HCT116 (cell line): ENCODE measurements around the gene LYVE1. TPM values are rescaled to one million over a fixed set of nuclear protein-coding genes. Genes with fewer than 3 reads are reported as not detected.

Source experiments
- ATAC-seq: fragments of 200-7000 bp; cut with Tn5 transposase; 2 replicates; pipeline ENCODE4 v1.9.1; 2020; ENCODE audit warnings: mild to moderate bottlenecking, moderate library complexity
- BruUV-seq: library from RNA; stranded (reverse); fragments of 400-500 nt; replicated peaks from 2 replicates; lab custom pipeline; 2021; lab: Mats Ljungman, UMichigan
- CTCF ChIA-PET: fragments of 300-600 bp; sonication (Branson Sonifier 250); formaldehyde crosslinking; loops from one replicate; lab custom pipeline; 2021; ENCODE audit warnings: antibody characterized with exemption; lab: Charles Lee
- POLR2A ChIA-PET: fragments of 300-600, 350-600 bp; sonication (Branson Sonifier 250); formaldehyde crosslinking; loops from one replicate; lab custom pipeline; 2021; ENCODE audit warnings: antibody characterized with exemption; lab: Charles Lee
- RAD21 ChIA-PET, 2 experiments: fragments of 300-600 bp; sonication (Branson Sonifier 250); formaldehyde crosslinking; loops; one replicate each; lab custom pipeline; 2023; ENCODE audit warnings: low total read pairs in 2 of 2; ENCODE audit not compliant: uncharacterized antibody in 2 of 2, unreplicated experiment in 2 of 2, low non-redundant PET in 1 of 2; lab: Charles Lee
- DNase-seq: peaks from one replicate; pipeline ENCODE4 v3.0.0-alpha.2; 2010; ENCODE audit warnings: low read depth, low spot score
- H2AFZ ChIP-seq: fragments of 200-600 bp; shearing (Covaris generic), sonication (generic); 2 replicates; pipeline ENCODE4 v1.6.1; 2017; ENCODE audit warnings: low read depth, mixed run types, mixed read lengths, antibody characterized with exemption, low read length; ENCODE audit not compliant: poor library complexity, severe bottlenecking
- H3K27ac ChIP-seq: 2 replicates; pipeline ENCODE4 v1.5.1; 2012; ENCODE audit warnings: low read depth, low read length
- H3K27me3 ChIP-seq: fragments of 200-600 bp; sonication (generic); 2 replicates; pipeline ENCODE4 v1.6.1; 2016; ENCODE audit warnings: mixed run types, low read length, mixed read lengths; ENCODE audit not compliant: insufficient read depth
- H3K36me3 ChIP-seq, 2 experiments: fragments of 200-500 bp in 1 of 2; fragments of 200-600 bp in 1 of 2; sonication (Bioruptor generic) in 1 of 2; sonication (generic) in 1 of 2; 2 replicates each; pipeline versions ENCODE4 v1.5.1 to v1.6.1; 2014 to 2016; ENCODE audit warnings: low read length in 2 of 2, inconsistent platforms in 1 of 2, mixed read lengths in 1 of 2, mixed run types in 1 of 2; ENCODE audit not compliant: insufficient read depth in 2 of 2, control insufficient read depth in 1 of 2
- H3K4me1 ChIP-seq, 2 experiments: fragments of 200-600 bp in 1 of 2; sonication (generic) in 1 of 2; 2 replicates each; pipeline versions ENCODE4 v1.5.1 to v1.6.1; 2012 to 2017; ENCODE audit warnings: low read length in 2 of 2, inconsistent platforms in 1 of 2, mild to moderate bottlenecking in 1 of 2, mixed read lengths in 1 of 2, mixed run types in 1 of 2, moderate library complexity in 1 of 2; ENCODE audit not compliant: insufficient read depth in 2 of 2, control insufficient read depth in 1 of 2
- H3K4me2 ChIP-seq: fragments of 200-600 bp; sonication (generic); 2 replicates; pipeline ENCODE4 v1.6.1; 2017; ENCODE audit warnings: mixed run types, low read length, mixed read lengths
- H3K4me3 ChIP-seq, 2 experiments: fragments of 200-600 bp in 1 of 2; sonication (generic) in 1 of 2; replicated peaks in 1 of 2; 2 replicates each; pipeline ENCODE4 v1.5.1; 2011 to 2016; ENCODE audit warnings: low read length in 2 of 2, control low read depth in 1 of 2, low read depth in 1 of 2, mild to moderate bottlenecking in 1 of 2, mixed read lengths in 1 of 2, mixed run types in 1 of 2
- H3K79me2 ChIP-seq: fragments of 200-600 bp; sonication (generic); 2 replicates; pipeline ENCODE4 v1.6.1; 2017; ENCODE audit warnings: mild to moderate bottlenecking, mixed run types, low read length, moderate library complexity, mixed read lengths; ENCODE audit not compliant: insufficient read depth
- H3K9ac ChIP-seq: fragments of 200-600 bp; sonication (generic); 2 replicates; pipeline ENCODE4 v1.6.1; 2016; ENCODE audit warnings: low read length, mixed read lengths
- H3K9me2 ChIP-seq: fragments of 200-600 bp; sonication (generic), shearing (Covaris generic); 2 replicates; pipeline ENCODE4 v1.6.1; 2017; ENCODE audit warnings: mixed run types, mild to moderate bottlenecking, moderate library complexity; ENCODE audit not compliant: insufficient read depth
- H3K9me3 ChIP-seq, 2 experiments: fragments of 200-500 bp in 1 of 2; fragments of 200-600 bp in 1 of 2; sonication (Bioruptor generic) in 1 of 2; sonication (generic) in 1 of 2; 2 replicates each; pipeline ENCODE4 v1.6.1; 2014 to 2017; ENCODE audit warnings: low read length in 2 of 2, mixed read lengths in 2 of 2, inconsistent platforms in 1 of 2, low read depth in 1 of 2, mild to moderate bottlenecking in 1 of 2, mixed run types in 1 of 2, moderate library complexity in 1 of 2; ENCODE audit not compliant: control insufficient read depth in 1 of 2, insufficient read depth in 1 of 2
- H4K20me1 ChIP-seq: fragments of 200-600 bp; sonication (generic), shearing (Covaris generic); 2 replicates; pipeline ENCODE4 v1.6.1; 2017; ENCODE audit warnings: mixed run types, mild to moderate bottlenecking, moderate library complexity; ENCODE audit not compliant: insufficient read depth
- CEBPB ChIP-seq: IDR thresholded peaks from 2 replicates; pipeline ENCODE4 v1.6.1; 2012; ENCODE audit warnings: low read depth
- EZH2 ChIP-seq: fragments of 200-600 bp; sonication (generic); IDR thresholded peaks from 2 replicates; pipeline ENCODE4 v1.6.1; 2017; ENCODE audit warnings: antibody characterized with exemption, mixed run types
- JUND ChIP-seq: IDR thresholded peaks from 2 replicates; pipeline ENCODE4 v1.6.1; 2012
- RAD21 ChIP-seq: IDR thresholded peaks from 2 replicates; pipeline ENCODE4 v1.6.1; 2012; ENCODE audit warnings: low read depth, mild to moderate bottlenecking
- REST ChIP-seq: IDR thresholded peaks from 2 replicates; pipeline ENCODE4 v1.6.1; 2012; ENCODE audit warnings: low read depth
- YY1 ChIP-seq: IDR thresholded peaks from 2 replicates; pipeline ENCODE4 v1.6.1; 2011; ENCODE audit warnings: low read length, low read depth, moderate library complexity, mild to moderate bottlenecking; ENCODE audit not compliant: insufficient replicate concordance; ENCODE audit errors: extremely low read depth
- ZFX ChIP-seq: fragments of 450-650 bp; IDR thresholded peaks from 2 replicates; pipeline ENCODE4 v1.6.1; 2017
- intact Hi-C: fragments of 100-400 bp; cut with micrococcal nuclease; formaldehyde crosslinking; loops from 2 replicates; pipeline ENCODE4 v1.10.0; 2022
- total RNA-seq: library from RNA; stranded (reverse); gene quantifications from one replicate; pipeline ENCODE4 v1.2.1, GENCODE V29; 2021; ENCODE audit not compliant: unreplicated experiment
- TF ChIP-seq, protein P1 (sequence below): IDR thresholded peaks from 2 replicates; pipeline ENCODE4 v1.6.1; 2011; ENCODE audit warnings: mild to moderate bottlenecking, low read length, moderate library complexity; ENCODE audit not compliant: insufficient replicate concordance; ENCODE audit errors: extremely low read depth
- TF ChIP-seq, protein P2 (sequence below): IDR thresholded peaks from 2 replicates; pipeline ENCODE4 v1.6.1; 2012

LYVE1 gene
- total RNA-seq, 1 experiment from 2014 or later, result 0.34 TPM

GRCh38 chr11:10590218-10590915 is 21.9 kb upstream of the LYVE1 start:
- no peak overlapping the region for H3K9ac ChIP-seq
- H3K27me3 ChIP-seq, result no peaks in the 10 kb centered on the region
- H3K9me3 ChIP-seq, result no peaks in the 10 kb centered on the region
- H3K27ac ChIP-seq, result no peak overlapping the region
- ChIA-PET RAD21 (no interaction called here), POLR2A (no interaction called here), CTCF (no interaction called here)
- H4K20me1 ChIP-seq, result no peaks in the 10 kb centered on the region
- no TSS peak for BruUV-seq
- H3K79me2 ChIP-seq, result no peaks in the 10 kb centered on the region
- ATAC-seq (no peak), DNase-seq (no peak)
- intact Hi-C loops, result no loop called here
- no peaks in the 10 kb centered on the region for H3K36me3 ChIP-seq
- H3K4me1 ChIP-seq, result peaks cover 7 to 62% of the 10 kb centered on the region in 2 experiments
- H3K9me2 ChIP-seq, result no peaks in the 10 kb centered on the region
- no peak overlapping the region for H2AFZ ChIP-seq
- TF ChIP-seq YY1 (no peak), REST (no peak), CEBPB (no peak), JUND (no peak), EZH2 (no peak), RAD21 (no peak), ZFX (no peak)
- TF ChIP-seq, protein P1, sequence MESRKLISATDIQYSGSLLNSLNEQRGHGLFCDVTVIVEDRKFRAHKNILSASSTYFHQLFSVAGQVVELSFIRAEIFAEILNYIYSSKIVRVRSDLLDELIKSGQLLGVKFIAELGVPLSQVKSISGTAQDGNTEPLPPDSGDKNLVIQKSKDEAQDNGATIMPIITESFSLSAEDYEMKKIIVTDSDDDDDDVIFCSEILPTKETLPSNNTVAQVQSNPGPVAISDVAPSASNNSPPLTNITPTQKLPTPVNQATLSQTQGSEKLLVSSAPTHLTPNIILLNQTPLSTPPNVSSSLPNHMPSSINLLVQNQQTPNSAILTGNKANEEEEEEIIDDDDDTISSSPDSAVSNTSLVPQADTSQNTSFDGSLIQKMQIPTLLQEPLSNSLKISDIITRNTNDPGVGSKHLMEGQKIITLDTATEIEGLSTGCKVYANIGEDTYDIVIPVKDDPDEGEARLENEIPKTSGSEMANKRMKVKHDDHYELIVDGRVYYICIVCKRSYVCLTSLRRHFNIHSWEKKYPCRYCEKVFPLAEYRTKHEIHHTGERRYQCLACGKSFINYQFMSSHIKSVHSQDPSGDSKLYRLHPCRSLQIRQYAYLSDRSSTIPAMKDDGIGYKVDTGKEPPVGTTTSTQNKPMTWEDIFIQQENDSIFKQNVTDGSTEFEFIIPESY, result no peak
- TF ChIP-seq, protein P2, sequence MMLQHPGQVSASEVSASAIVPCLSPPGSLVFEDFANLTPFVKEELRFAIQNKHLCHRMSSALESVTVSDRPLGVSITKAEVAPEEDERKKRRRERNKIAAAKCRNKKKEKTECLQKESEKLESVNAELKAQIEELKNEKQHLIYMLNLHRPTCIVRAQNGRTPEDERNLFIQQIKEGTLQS, result no peak
- no peak overlapping the region for H3K4me2 ChIP-seq
- H3K4me3 ChIP-seq, result no peak overlapping the region
